ENCODE data around the gene TOMM6. TPM values are rescaled to one million over a fixed set of nuclear protein-coding genes. Genes with fewer than 3 reads are reported as not detected.
A peak's percentile ranks its signal among the peaks of the same experiment; 100 is the strongest.

TOMM6 gene
- total and polyA plus RNA-seq, 8 donors, result 48.6 to 196 (median 68.7) TPM

GRCh38 chr6:41779788-41780550, 7.5 kb upstream of the TOMM6 start, which contains the start of gene FRS3:
Gene FRS3, minus strand, starts transcription at chr6:41779900. Its CDS starts 2,913 bp downstream, at chr6:41776987.
- Histone ChIP-seq H3K4me1 (peaks cover 5 to 14% (median 6%) of the 10 kb centered on the region in 3 donors), H3K9me3 (no peaks in the 10 kb centered on the region), H3K36me3 (no peaks in the 10 kb centered on the region), H3K4me3 (peak within 1 kb of the TSS; percentile 51 to 79 (median 64)), H3K27ac (peak within 1 kb of the TSS; percentile 50 to 91 (median 72)), H3K27me3 (no peaks in the 10 kb centered on the region)
- DNase-seq, result peak; percentile 98 to 100 (median 100)
- ATAC-seq, result peak; percentile 90 to 97 (median 92)
- no peak for FAIRE-seq
- intact Hi-C loops (cut with DNase I), result loop anchor here in 2 of 3 donors (10.0 kb wide), 3 partner anchors 155 to 265 kb away; no protein-coding TSS in a partner anchor
- WGBS, 2 donors, result 0 to 1% methylated on average over 60 to 73 of the region's 73 CpGs
- peak; percentile 70 to 91 (median 88) for TF ChIP-seq CTCF (IDR thresholded peaks at IDR 0.05)

GRCh38 chr6:41780551-41781365, 6.7 kb upstream of the TOMM6 start, which contains the start of gene PRICKLE4:
Gene PRICKLE4, plus strand, starts transcription at chr6:41780782. Its CDS starts 2,692 bp downstream, at chr6:41783474.
- WGBS, 2 donors, result 0 to 1% methylated on average over 30 to 34 of the region's 36 CpGs
- Histone ChIP-seq H3K9me3 (no peaks in the 10 kb centered on the region), H3K4me1 (peaks cover 7 to 19% (median 9%) of the 10 kb centered on the region in 3 donors), H3K27me3 (no peaks in the 10 kb centered on the region), H3K4me3 (peak within 1 kb of the TSS; percentile 51 to 79 (median 64)), H3K27ac (peak within 1 kb of the TSS; percentile 50 to 91 (median 72)), H3K36me3 (no peaks in the 10 kb centered on the region)
- intact Hi-C loops (cut with DNase I), result loop anchor here in 2 of 3 donors (10.0 kb wide), 2 partner anchors 154 to 264 kb away; no protein-coding TSS in a partner anchor
- FAIRE-seq (no peak), ATAC-seq (peak; percentile 64 to 73 (median 68)), DNase-seq (peak; percentile 65 to 86 (median 78))
- TF ChIP-seq CTCF (IDR thresholded peaks at IDR 0.05), result no peak

GRCh38 chr6:41781366-41781730, 6.1 kb upstream of the TOMM6 start:
- no peaks in the 10 kb centered on the region for H3K27me3 ChIP-seq
- H3K27ac ChIP-seq, result peak overlapping the region; percentile 6 to 91 (median 66)

More at GRCh38 chr6:41781366-41781730, 6.1 kb upstream of the TOMM6 start:
- 8 to 19% methylated on average over 3 of the region's 3 CpGs for WGBS, 2 donors
- DNase-seq, result peak in 3 of 6 donors; percentile 58 to 68 (median 65)
- H3K4me3 ChIP-seq, result peak overlapping the region in 2 of 4 donors; percentile 71 to 79
- FAIRE-seq, result no peak
- no peaks in the 10 kb centered on the region for H3K36me3 ChIP-seq
- H3K9me3 ChIP-seq, result no peaks in the 10 kb centered on the region
- intact Hi-C loops (cut with DNase I), result loop anchor here in 2 of 3 donors (10.0 kb wide), 2 partner anchors 153 to 263 kb away; no protein-coding TSS in a partner anchor
- peak; percentile 4 to 16 (median 10) for ATAC-seq
- TF ChIP-seq CTCF (IDR thresholded peaks at IDR 0.05), result no peak
- peaks cover 12 to 23% (median 14%) of the 10 kb centered on the region in 3 donors for H3K4me1 ChIP-seq

Measured in pancreas (tissue), 10 donors.